ENCODE measurements around the gene JUN.

JUN gene

GRCh38 chr1:58779059-58779754, 4.6 kb downstream of the JUN start:
- DNase-seq (ENCODE audit: low spot score) = no peak
- Histone ChIP-seq H3K4me3 (no peak overlapping the region), H3K27ac (peak overlapping the region; percentile 98 to 100)
- TF ChIP-seq CTCF (IDR thresholded peaks at IDR 0.05) = no peak

- no peak for DNase-seq (ENCODE audit: low spot score)
- TF ChIP-seq CTCF (IDR thresholded peaks at IDR 0.05) = no peak
- Histone ChIP-seq H3K27ac (no peak overlapping the region), H3K4me3 (no peak overlapping the region)
Measured at GRCh38 chr1:58778385-58779000, 5.4 kb downstream of the JUN start.

GRCh38 chr1:58774027-58774426, 9.8 kb downstream of the JUN start:
- no peak for TF ChIP-seq CTCF (IDR thresholded peaks at IDR 0.05)
- Histone ChIP-seq H3K27ac (peak overlapping the region; percentile 65 to 87), H3K4me3 (no peak overlapping the region)
- no peak for DNase-seq (ENCODE audit: low spot score)

GRCh38 chr1:58773406-58773840, 10.4 kb downstream of the JUN start:
- Histone ChIP-seq H3K4me3 (no peak overlapping the region), H3K27ac (peak overlapping the region; percentile 77 to 87)
- DNase-seq (ENCODE audit: low spot score) = peak; percentile 87
- no peak for TF ChIP-seq CTCF (IDR thresholded peaks at IDR 0.05)

GRCh38 chr1:58769809-58770320, 14.0 kb downstream of the JUN start:
- Histone ChIP-seq H3K27ac (no peak overlapping the region), H3K4me3 (no peak overlapping the region)
- no peak for TF ChIP-seq CTCF (IDR thresholded peaks at IDR 0.05)
- no peak for DNase-seq (ENCODE audit: low spot score)

GRCh38 chr1:58768971-58769808, 14.7 kb downstream of the JUN start:
- Histone ChIP-seq H3K4me3 (no peak overlapping the region), H3K27ac (no peak overlapping the region)
- no peak for DNase-seq (ENCODE audit: low spot score)
- peak; percentile 65 for TF ChIP-seq CTCF (IDR thresholded peaks at IDR 0.05)

Measured in coronary artery (tissue), 2 donors.